Measurements from ENCODE around the gene FCHSD1.

- TF ChIP-seq CTCF (IDR thresholded peaks at IDR 0.05) (no peak), POLR2A (IDR thresholded peaks at IDR 0.05) (no peak)
Measured at GRCh38 chr5:141675672-141676071, 24.5 kb upstream of the FCHSD1 start.
